Thyroid gland (tissue), 4 donors: ENCODE measurements around the gene PIERCE2. TPM values are rescaled to one million over a fixed set of nuclear protein-coding genes. Genes with fewer than 3 reads are reported as not detected.
"Not testable (repeated sequence)": the region's sequence is repeated elsewhere in the genome, so short reads cannot be mapped to it uniquely, and the experiment has no call there.

Experiments
- DNase-seq, 2 donors: peaks; one replicate each; pipeline ENCODE4 v3.0.0-alpha.2; 2019
- H3K27ac ChIP-seq, 3 donors: fragments of 200-600 bp; sonication (generic); 1 replicate in 2 of 3; 2 replicates in 1 of 3; pipeline ENCODE4 v1.5.1; 2016 to 2019; ENCODE audit warnings: mild to moderate bottlenecking in 1 of 3, moderate library complexity in 1 of 3
- H3K27me3 ChIP-seq: fragments of 200-600 bp; sonication (generic); one replicate; pipeline ENCODE4 v1.5.1; 2019
- H3K36me3 ChIP-seq, 2 donors: fragments of 200-600 bp; sonication (generic); one replicate each; pipeline ENCODE4 v1.5.1; 2016 to 2019
- H3K4me1 ChIP-seq, 2 donors: fragments of 200-600 bp; sonication (generic); one replicate each; pipeline ENCODE4 v1.5.1; 2017 to 2019
- H3K4me3 ChIP-seq, 3 donors: fragments of 200-600 bp; sonication (generic); replicated peaks in 1 of 3; 1 replicate in 2 of 3; 2 replicates in 1 of 3; pipeline ENCODE4 v1.5.1; 2016; ENCODE audit warnings: mild to moderate bottlenecking in 1 of 3
- H3K9me3 ChIP-seq: fragments of 200-600 bp; sonication (generic); one replicate; pipeline ENCODE4 v1.5.1; 2017
- POLR2A ChIP-seq, 2 donors: fragments of 450-650 bp; IDR thresholded peaks; one replicate each; pipeline ENCODE4 v1.6.1; 2017; ENCODE audit warnings: antibody characterized with exemption in 2 of 2, mild to moderate bottlenecking in 2 of 2, moderate library complexity in 1 of 2
- WGBS, 2 donors: methylation state at CpG; one replicate each; pipeline ENCODE4 v1.1.5; 2017; 5-methylcytosine and 5-hydroxymethylcytosine counted together
- intact Hi-C: fragments of 100-400 bp; cut with DNase I; formaldehyde crosslinking; loops from one replicate; pipeline ENCODE4 v1.15.1; 2023
- total RNA-seq, 4 donors: library from RNA; depleted of rRNA; stranded (reverse); fragments of >200 nt; gene quantifications; one replicate each; pipeline ENCODE4 v1.2.3, GENCODE V29; 2016
- TF ChIP-seq, protein P1 (sequence below), 6 experiments: fragments of 200-600 bp in 3 of 6; fragments of 450-650 bp in 3 of 6; sonication (generic) in 3 of 6; IDR thresholded peaks; one replicate each; pipeline ENCODE4 v1.5.1; 2016 to 2019; ENCODE audit warnings: antibody characterized with exemption in 6 of 6, mild to moderate bottlenecking in 2 of 6, inconsistent platforms in 1 of 6, moderate library complexity in 1 of 6

PIERCE2 gene
- total RNA-seq, 4 donors from 2014 or later, result 1.2 to 5.7 (median 2.7) TPM

DNA sequence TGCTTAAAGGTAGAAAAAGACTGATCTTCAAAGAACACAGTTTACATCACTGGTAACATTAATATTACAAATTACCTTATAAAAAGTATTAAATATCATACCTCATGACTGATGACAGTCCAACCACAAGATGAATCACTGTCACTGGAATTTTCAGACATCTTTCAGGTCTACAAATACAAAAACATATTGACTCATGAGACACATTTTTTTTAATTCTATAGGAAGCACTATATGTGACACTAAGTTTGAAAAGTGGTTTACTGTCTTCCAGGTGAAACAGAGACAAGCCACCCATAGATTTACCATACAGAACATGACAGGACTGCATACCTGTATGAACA lies 19.1 kb upstream of the PIERCE2 start:
- intact Hi-C loops, result no loop called here

DNA sequence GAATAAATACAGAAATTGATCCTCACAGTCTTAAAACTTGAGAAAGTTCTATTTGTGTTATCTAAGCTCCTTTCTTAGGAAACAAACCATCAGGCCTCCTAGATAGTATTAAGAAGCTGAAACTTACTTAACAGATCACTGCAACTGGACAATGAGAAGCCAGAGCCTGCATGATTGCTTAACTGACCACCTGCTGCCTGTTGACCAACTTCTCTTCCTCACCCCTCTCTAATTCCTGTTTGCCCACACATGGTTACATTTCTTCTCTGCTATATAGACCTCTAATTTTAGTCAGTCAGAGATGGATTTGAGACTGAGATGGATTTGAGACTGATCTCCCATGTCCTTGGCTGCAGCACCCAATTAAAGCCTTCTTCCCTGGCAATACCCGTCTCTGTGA lies 13.6 kb upstream of the PIERCE2 start:
- Histone ChIP-seq H3K27me3 (no peaks in the 10 kb centered on the region), H3K36me3 (no peaks in the 10 kb centered on the region), H3K9me3 (no peaks in the 10 kb centered on the region), H3K4me3 (no peak overlapping the region), H3K27ac (no peak overlapping the region), H3K4me1 (peaks cover 0 to 8% of the 10 kb centered on the region in 2 donors)
- intact Hi-C loops, result no loop called here
- TF ChIP-seq POLR2A (IDR thresholded peaks at IDR 0.05), result no peak
- TF ChIP-seq, protein P1, sequence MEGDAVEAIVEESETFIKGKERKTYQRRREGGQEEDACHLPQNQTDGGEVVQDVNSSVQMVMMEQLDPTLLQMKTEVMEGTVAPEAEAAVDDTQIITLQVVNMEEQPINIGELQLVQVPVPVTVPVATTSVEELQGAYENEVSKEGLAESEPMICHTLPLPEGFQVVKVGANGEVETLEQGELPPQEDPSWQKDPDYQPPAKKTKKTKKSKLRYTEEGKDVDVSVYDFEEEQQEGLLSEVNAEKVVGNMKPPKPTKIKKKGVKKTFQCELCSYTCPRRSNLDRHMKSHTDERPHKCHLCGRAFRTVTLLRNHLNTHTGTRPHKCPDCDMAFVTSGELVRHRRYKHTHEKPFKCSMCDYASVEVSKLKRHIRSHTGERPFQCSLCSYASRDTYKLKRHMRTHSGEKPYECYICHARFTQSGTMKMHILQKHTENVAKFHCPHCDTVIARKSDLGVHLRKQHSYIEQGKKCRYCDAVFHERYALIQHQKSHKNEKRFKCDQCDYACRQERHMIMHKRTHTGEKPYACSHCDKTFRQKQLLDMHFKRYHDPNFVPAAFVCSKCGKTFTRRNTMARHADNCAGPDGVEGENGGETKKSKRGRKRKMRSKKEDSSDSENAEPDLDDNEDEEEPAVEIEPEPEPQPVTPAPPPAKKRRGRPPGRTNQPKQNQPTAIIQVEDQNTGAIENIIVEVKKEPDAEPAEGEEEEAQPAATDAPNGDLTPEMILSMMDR (IDR thresholded peaks at IDR 0.05), result no peak
- no peak for DNase-seq
- WGBS, 2 donors, result 75 to 93% methylated on average over 1 of the region's 1 CpG

More for the DNA sequence above, 19.1 kb upstream of the PIERCE2 start:
- no peaks in the 10 kb centered on the region for H3K9me3 ChIP-seq
- H3K27me3 ChIP-seq, result no peaks in the 10 kb centered on the region
- H3K27ac ChIP-seq, result no peak overlapping the region
- H3K36me3 ChIP-seq, result peaks cover 0 to 10% of the 10 kb centered on the region in 2 donors
- no peak for DNase-seq
- H3K4me1 ChIP-seq, result no peaks in the 10 kb centered on the region
- H3K4me3 ChIP-seq, result no peak overlapping the region
- TF ChIP-seq POLR2A (IDR thresholded peaks at IDR 0.05), result no peak
- TF ChIP-seq, protein P1 (IDR thresholded peaks at IDR 0.05), result no peak

DNA sequence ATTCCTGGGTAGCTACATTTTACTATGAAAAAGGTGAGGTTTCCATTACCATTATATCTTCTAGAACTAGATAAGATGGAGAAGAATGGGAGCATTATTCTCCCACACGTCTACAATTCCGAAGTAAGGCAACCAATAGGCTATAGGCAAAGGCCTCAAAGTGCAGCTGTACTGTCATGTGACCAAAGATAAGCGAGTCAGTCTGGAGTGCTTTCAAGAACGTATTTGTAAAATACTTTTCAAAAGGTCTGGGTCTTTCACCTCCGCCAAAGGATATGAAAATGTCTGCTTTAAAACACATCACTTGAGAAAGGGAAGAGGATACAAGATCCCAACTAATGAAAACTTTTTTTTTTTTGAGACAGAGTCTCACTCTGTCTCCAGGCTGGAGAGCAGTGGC lies 10.1 kb upstream of the PIERCE2 start:
- no peaks in the 10 kb centered on the region for H3K9me3 ChIP-seq
- H3K4me1 ChIP-seq, result peaks cover 6 to 17% of the 10 kb centered on the region in 2 donors
- TF ChIP-seq POLR2A (IDR thresholded peaks at IDR 0.05), result no peak
- TF ChIP-seq, protein P1 (IDR thresholded peaks at IDR 0.05), result no peak
- H3K27me3 ChIP-seq, result no peaks in the 10 kb centered on the region
- 93 to 95% methylated on average over 5 of the region's 5 CpGs for WGBS, 2 donors
- H3K36me3 ChIP-seq, result no peaks in the 10 kb centered on the region
- DNase-seq, result no peak
- H3K4me3 ChIP-seq, result no peak overlapping the region
- intact Hi-C loops, result no loop called here
- no peak overlapping the region for H3K27ac ChIP-seq

DNA sequence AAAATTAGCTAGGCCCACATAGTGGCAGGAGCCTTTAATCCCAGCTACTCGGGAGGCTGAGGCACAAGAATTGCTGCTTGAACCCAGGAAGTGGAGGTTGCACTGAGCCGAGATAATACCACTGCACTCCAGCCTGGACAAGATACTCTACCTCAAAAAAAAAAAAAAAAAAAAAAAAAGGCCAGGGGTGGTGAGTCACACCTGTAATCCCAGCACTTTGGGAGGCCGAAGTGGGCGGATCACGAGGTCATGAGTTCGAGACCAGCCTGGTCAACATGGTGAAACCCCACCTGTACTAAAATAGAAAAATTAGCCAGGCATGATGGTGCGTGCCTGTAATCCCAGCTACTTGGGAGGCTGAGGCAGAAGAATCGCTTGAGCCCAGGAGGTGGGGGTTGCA lies 8.2 kb upstream of the PIERCE2 start:
- H3K27ac ChIP-seq, H3K36me3 ChIP-seq, H3K9me3 ChIP-seq, DNase-seq, H3K4me3 ChIP-seq, intact Hi-C loops, H3K27me3 ChIP-seq: not testable (repeated sequence)
- H3K4me1 ChIP-seq, result peaks cover 16 to 25% of the 10 kb centered on the region in 2 donors
- 91 to 95% methylated on average over 8 of the region's 8 CpGs for WGBS, 2 donors

DNA sequence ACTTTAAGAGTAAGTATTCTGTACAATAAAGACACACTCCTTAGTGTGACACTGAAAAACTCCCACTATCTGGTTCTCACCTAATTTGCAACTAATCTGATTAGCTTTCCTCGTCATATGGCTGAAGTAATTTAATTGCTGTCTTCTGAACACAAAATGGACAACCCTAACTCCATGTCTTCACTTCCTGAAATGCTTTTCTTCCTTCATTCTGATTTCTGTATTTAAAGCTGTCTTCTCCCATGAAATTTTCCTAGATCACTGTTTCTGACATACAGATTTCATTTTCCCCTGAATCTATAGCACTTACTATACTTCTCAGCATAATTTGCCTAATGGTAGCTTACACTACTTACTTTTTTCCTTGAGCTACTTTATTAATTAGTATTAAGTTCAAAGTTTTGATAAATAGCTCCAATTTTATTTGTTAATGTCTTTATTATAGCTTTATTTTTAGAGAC lies 6.5 kb upstream of the PIERCE2 start:
- H3K27me3 ChIP-seq, result no peaks in the 10 kb centered on the region
- WGBS, 2 donors, result 92 to 93% methylated on average over 1 of the region's 1 CpG
- DNase-seq, result no peak
- peak overlapping the region in 1 of 3 donors; percentile 32 for H3K27ac ChIP-seq
- peaks cover 23 to 37% of the 10 kb centered on the region in 2 donors for H3K4me1 ChIP-seq
- H3K4me3 ChIP-seq, result no peak overlapping the region
- no peaks in the 10 kb centered on the region for H3K36me3 ChIP-seq
- H3K9me3 ChIP-seq, result no peaks in the 10 kb centered on the region
- no peak for TF ChIP-seq POLR2A (IDR thresholded peaks at IDR 0.05)
- TF ChIP-seq, protein P1 (IDR thresholded peaks at IDR 0.05), result no peak
- intact Hi-C loops, result no loop called here

DNA sequence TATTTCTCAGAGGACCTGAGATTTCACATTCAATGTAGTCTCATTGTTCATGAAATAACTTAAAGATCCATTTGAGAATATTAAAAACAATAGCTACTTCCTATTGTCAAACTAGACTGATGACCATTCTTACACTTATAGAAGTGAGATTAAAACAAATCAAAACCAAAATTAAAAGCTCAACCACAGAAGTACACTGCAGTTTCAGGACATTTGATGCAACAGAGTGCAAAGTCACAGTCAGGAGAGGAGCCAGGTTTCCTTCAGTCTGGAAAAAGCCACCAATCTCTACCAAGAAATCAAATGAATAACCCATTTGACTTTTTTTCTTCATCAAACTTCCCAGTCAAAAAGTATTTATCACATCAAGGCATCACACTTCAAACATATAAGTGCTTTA lies 5.6 kb upstream of the PIERCE2 start:
- Histone ChIP-seq H3K27me3 (no peaks in the 10 kb centered on the region), H3K4me3 (no peak overlapping the region), H3K9me3 (no peaks in the 10 kb centered on the region), H3K27ac (peak overlapping the region; percentile 36 to 67 (median 43)), H3K36me3 (no peaks in the 10 kb centered on the region), H3K4me1 (peaks cover 23 to 39% of the 10 kb centered on the region in 2 donors)
- intact Hi-C loops, result no loop called here
- DNase-seq, result no peak
- no peak for TF ChIP-seq POLR2A (IDR thresholded peaks at IDR 0.05)
- TF ChIP-seq, protein P1 (IDR thresholded peaks at IDR 0.05), result no peak
